ENCODE measurements around the gene DYSF.

DYSF gene

GRCh38 chr2:71562518-71562917 lies 109.2 kb downstream of the DYSF start:
- no peak for DNase-seq (ENCODE audit: low read depth, low spot score)
- no peak overlapping the region for H3K27ac ChIP-seq

GRCh38 chr2:71563872-71564271 lies 110.5 kb downstream of the DYSF start:
- H3K27ac ChIP-seq = no peak overlapping the region
- no peak for DNase-seq (ENCODE audit: low read depth, low spot score)

GRCh38 chr2:71564361-71564760 lies 111.0 kb downstream of the DYSF start:
- H3K27ac ChIP-seq = no peak overlapping the region
- no peak for DNase-seq (ENCODE audit: low read depth, low spot score)

- no peak overlapping the region for H3K27ac ChIP-seq
- DNase-seq (ENCODE audit: low read depth, low spot score) = no peak
These were observed 111.4 kb downstream of the DYSF start for GRCh38 chr2:71564790-71565189.

GRCh38 chr2:71566372-71566771 lies 113.0 kb downstream of the DYSF start:
- DNase-seq (ENCODE audit: low read depth, low spot score) = no peak
- no peak overlapping the region for H3K27ac ChIP-seq

GRCh38 chr2:71567625-71568024 lies 114.3 kb downstream of the DYSF start:
- H3K27ac ChIP-seq = no peak overlapping the region
- DNase-seq (ENCODE audit: low read depth, low spot score) = no peak

- DNase-seq (ENCODE audit: low read depth, low spot score) = no peak
- no peak overlapping the region for H3K27ac ChIP-seq
These were observed 114.7 kb downstream of the DYSF start for GRCh38 chr2:71568103-71568502.

GRCh38 chr2:71570511-71570910 lies 117.2 kb downstream of the DYSF start:
- DNase-seq (ENCODE audit: low read depth, low spot score) = no peak
- H3K27ac ChIP-seq = no peak overlapping the region

- no peak for DNase-seq (ENCODE audit: low read depth, low spot score)
- H3K27ac ChIP-seq = no peak overlapping the region
These were observed 117.6 kb downstream of the DYSF start for GRCh38 chr2:71570951-71571460.

GRCh38 chr2:71571945-71572344 lies 118.6 kb downstream of the DYSF start:
- H3K27ac ChIP-seq = no peak overlapping the region
- DNase-seq (ENCODE audit: low read depth, low spot score) = no peak

- no peak for DNase-seq (ENCODE audit: low read depth, low spot score)
- H3K27ac ChIP-seq = no peak overlapping the region
These were observed 122.6 kb downstream of the DYSF start for GRCh38 chr2:71575966-71576365.

- H3K27ac ChIP-seq = no peak overlapping the region
- DNase-seq (ENCODE audit: low read depth, low spot score) = no peak
These were observed 123.2 kb downstream of the DYSF start for GRCh38 chr2:71576541-71576940.

GRCh38 chr2:71577209-71577608 lies 123.8 kb downstream of the DYSF start:
- H3K27ac ChIP-seq = no peak overlapping the region
- no peak for DNase-seq (ENCODE audit: low read depth, low spot score)

- H3K27ac ChIP-seq = no peak overlapping the region
- DNase-seq (ENCODE audit: low read depth, low spot score) = no peak
These were observed 125.5 kb downstream of the DYSF start for GRCh38 chr2:71578767-71579342.

GRCh38 chr2:71581026-71581425 lies 127.7 kb downstream of the DYSF start:
- no peak for DNase-seq (ENCODE audit: low read depth, low spot score)
- H3K27ac ChIP-seq = no peak overlapping the region

- H3K27ac ChIP-seq = no peak overlapping the region
- DNase-seq (ENCODE audit: low read depth, low spot score) = no peak
These were observed 130.5 kb downstream of the DYSF start for GRCh38 chr2:71583876-71584275.

- H3K27ac ChIP-seq = no peak overlapping the region
- DNase-seq (ENCODE audit: low read depth, low spot score) = no peak
These were observed 133.1 kb downstream of the DYSF start for GRCh38 chr2:71586471-71586870.

- no peak overlapping the region for H3K27ac ChIP-seq
- DNase-seq (ENCODE audit: low read depth, low spot score) = no peak
These were observed 134.2 kb downstream of the DYSF start for GRCh38 chr2:71587509-71588073.

- DNase-seq (ENCODE audit: low read depth, low spot score) = no peak
- H3K27ac ChIP-seq = no peak overlapping the region
These were observed 135.3 kb downstream of the DYSF start for GRCh38 chr2:71588497-71589170.

- no peak for DNase-seq (ENCODE audit: low read depth, low spot score)
- H3K27ac ChIP-seq = no peak overlapping the region
These were observed 136.4 kb downstream of the DYSF start for GRCh38 chr2:71589763-71590162.

GRCh38 chr2:71591044-71591443 lies 137.7 kb downstream of the DYSF start:
- DNase-seq (ENCODE audit: low read depth, low spot score) = no peak
- H3K27ac ChIP-seq = no peak overlapping the region

Data from epithelial cell of prostate (primary cell).